ENCODE results near the gene ASCL5. TPM values are rescaled to one million over a fixed set of nuclear protein-coding genes. Genes with fewer than 3 reads are reported as not detected.
"Not testable (repeated sequence)": the region's sequence is repeated elsewhere in the genome, so short reads cannot be mapped to it uniquely, and the experiment has no call there.

The ASCL5 gene
- total RNA-seq, 1 donor from 2014 or later, result not detected

GRCh38 chr1:201167041-201167991 is 40.3 kb upstream of the ASCL5 start:
- no peak overlapping the region for H3K4me3 Mint-ChIP-seq (ENCODE audit: unreplicated experiment)
- DNase-seq (ENCODE audit: low spot score), result no peak

GRCh38 chr1:201164645-201165044 is 37.7 kb upstream of the ASCL5 start:
- no peak overlapping the region for H3K4me3 Mint-ChIP-seq (ENCODE audit: unreplicated experiment)
- peaks cover 10% of the 10 kb centered on the region for H3K4me1 Mint-ChIP-seq (ENCODE audit: low read depth)
- H3K36me3 Mint-ChIP-seq (ENCODE audit: low read depth), result no peaks in the 10 kb centered on the region
- no peak for DNase-seq (ENCODE audit: low spot score)
- H3K9me3 Mint-ChIP-seq (ENCODE audit: low read depth), result no peaks in the 10 kb centered on the region
- TF ChIP-seq, protein P1, sequence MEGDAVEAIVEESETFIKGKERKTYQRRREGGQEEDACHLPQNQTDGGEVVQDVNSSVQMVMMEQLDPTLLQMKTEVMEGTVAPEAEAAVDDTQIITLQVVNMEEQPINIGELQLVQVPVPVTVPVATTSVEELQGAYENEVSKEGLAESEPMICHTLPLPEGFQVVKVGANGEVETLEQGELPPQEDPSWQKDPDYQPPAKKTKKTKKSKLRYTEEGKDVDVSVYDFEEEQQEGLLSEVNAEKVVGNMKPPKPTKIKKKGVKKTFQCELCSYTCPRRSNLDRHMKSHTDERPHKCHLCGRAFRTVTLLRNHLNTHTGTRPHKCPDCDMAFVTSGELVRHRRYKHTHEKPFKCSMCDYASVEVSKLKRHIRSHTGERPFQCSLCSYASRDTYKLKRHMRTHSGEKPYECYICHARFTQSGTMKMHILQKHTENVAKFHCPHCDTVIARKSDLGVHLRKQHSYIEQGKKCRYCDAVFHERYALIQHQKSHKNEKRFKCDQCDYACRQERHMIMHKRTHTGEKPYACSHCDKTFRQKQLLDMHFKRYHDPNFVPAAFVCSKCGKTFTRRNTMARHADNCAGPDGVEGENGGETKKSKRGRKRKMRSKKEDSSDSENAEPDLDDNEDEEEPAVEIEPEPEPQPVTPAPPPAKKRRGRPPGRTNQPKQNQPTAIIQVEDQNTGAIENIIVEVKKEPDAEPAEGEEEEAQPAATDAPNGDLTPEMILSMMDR (IDR thresholded peaks at IDR 0.05), result no peak
- no peaks in the 10 kb centered on the region for H3K27me3 Mint-ChIP-seq (ENCODE audit: low read depth)
- no peak overlapping the region for H3K27ac Mint-ChIP-seq (ENCODE audit: unreplicated experiment)

More at GRCh38 chr1:201167041-201167991, 40.3 kb upstream of the ASCL5 start:
- H3K27me3 Mint-ChIP-seq (ENCODE audit: low read depth), result no peaks in the 10 kb centered on the region
- TF ChIP-seq, protein P1 (IDR thresholded peaks at IDR 0.05), result no peak
- peaks cover 29% of the 10 kb centered on the region for H3K4me1 Mint-ChIP-seq (ENCODE audit: low read depth)
- no peaks in the 10 kb centered on the region for H3K9me3 Mint-ChIP-seq (ENCODE audit: low read depth)
- H3K36me3 Mint-ChIP-seq (ENCODE audit: low read depth), result no peaks in the 10 kb centered on the region
- no peak overlapping the region for H3K27ac Mint-ChIP-seq (ENCODE audit: unreplicated experiment)

GRCh38 chr1:201163707-201164106 is 36.7 kb upstream of the ASCL5 start:
- no peaks in the 10 kb centered on the region for H3K27me3 Mint-ChIP-seq (ENCODE audit: low read depth)
- H3K9me3 Mint-ChIP-seq (ENCODE audit: low read depth), result no peaks in the 10 kb centered on the region
- TF ChIP-seq, protein P1 (IDR thresholded peaks at IDR 0.05), result no peak
- H3K4me3 Mint-ChIP-seq (ENCODE audit: unreplicated experiment), result no peak overlapping the region
- H3K4me1 Mint-ChIP-seq (ENCODE audit: low read depth), result peaks cover 6% of the 10 kb centered on the region
- no peak for DNase-seq (ENCODE audit: low spot score)
- no peaks in the 10 kb centered on the region for H3K36me3 Mint-ChIP-seq (ENCODE audit: low read depth)
- H3K27ac Mint-ChIP-seq (ENCODE audit: unreplicated experiment), result no peak overlapping the region

GRCh38 chr1:201163036-201163435 is 36.1 kb upstream of the ASCL5 start:
- H3K4me1 Mint-ChIP-seq (ENCODE audit: low read depth); H3K27me3 Mint-ChIP-seq (ENCODE audit: low read depth); H3K4me3 Mint-ChIP-seq (ENCODE audit: unreplicated experiment); H3K27ac Mint-ChIP-seq (ENCODE audit: unreplicated experiment); DNase-seq (ENCODE audit: low spot score); H3K36me3 Mint-ChIP-seq (ENCODE audit: low read depth); H3K9me3 Mint-ChIP-seq (ENCODE audit: low read depth): not testable (repeated sequence)

GRCh38 chr1:201157949-201158348 is 31.0 kb upstream of the ASCL5 start:
- H3K27ac Mint-ChIP-seq (ENCODE audit: unreplicated experiment), result no peak overlapping the region
- H3K36me3 Mint-ChIP-seq (ENCODE audit: low read depth), result no peaks in the 10 kb centered on the region
- no peaks in the 10 kb centered on the region for H3K9me3 Mint-ChIP-seq (ENCODE audit: low read depth)
- TF ChIP-seq, protein P1 (IDR thresholded peaks at IDR 0.05), result no peak
- DNase-seq (ENCODE audit: low spot score), result no peak
- H3K4me3 Mint-ChIP-seq (ENCODE audit: unreplicated experiment), result no peak overlapping the region
- H3K4me1 Mint-ChIP-seq (ENCODE audit: low read depth), result peaks cover 14% of the 10 kb centered on the region
- no peaks in the 10 kb centered on the region for H3K27me3 Mint-ChIP-seq (ENCODE audit: low read depth)
